ENCODE results near the gene RGS3.

RGS3 gene

DNA sequence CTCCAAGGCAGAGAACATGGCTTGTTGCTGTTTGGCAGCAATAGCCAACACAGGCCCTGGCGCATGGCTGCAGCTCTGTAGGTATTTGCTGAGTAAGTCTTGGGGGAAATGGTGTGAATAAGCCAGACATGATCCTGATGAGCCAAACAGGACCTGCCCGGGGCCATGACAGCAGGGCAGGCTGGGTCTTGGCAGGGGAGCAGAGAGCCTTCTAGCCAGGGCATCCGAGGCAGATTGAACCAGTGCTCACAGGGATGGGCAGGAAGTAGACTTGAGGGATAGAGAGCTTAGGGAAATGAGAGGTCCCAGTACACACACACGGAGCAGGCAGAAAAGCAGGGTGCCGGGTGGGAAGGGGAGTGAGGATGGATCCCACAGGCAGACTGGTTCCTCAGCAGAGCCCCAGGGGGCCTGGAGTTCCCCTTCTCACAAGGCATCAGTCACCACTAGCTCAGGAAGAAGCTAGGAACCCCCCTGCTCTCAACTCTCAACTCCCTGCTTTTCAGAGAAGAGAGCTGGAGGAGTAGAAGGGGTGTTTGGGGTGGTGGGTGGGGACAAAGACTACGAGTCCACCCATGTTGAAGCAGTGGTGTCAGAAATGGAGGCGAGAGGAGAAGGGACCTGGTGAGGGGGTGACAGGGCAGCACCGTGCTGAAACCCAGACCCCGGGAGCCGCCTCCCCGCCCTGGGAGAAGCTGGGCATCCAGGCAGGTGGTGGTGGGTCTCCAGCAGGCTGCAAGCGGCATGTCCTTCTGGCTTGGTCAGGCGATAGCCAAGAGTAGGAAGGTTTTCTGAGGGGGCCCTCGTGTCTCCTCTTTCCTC is 111.1 kb downstream of the RGS3 start:
- no peak for DNase-seq

DNA sequence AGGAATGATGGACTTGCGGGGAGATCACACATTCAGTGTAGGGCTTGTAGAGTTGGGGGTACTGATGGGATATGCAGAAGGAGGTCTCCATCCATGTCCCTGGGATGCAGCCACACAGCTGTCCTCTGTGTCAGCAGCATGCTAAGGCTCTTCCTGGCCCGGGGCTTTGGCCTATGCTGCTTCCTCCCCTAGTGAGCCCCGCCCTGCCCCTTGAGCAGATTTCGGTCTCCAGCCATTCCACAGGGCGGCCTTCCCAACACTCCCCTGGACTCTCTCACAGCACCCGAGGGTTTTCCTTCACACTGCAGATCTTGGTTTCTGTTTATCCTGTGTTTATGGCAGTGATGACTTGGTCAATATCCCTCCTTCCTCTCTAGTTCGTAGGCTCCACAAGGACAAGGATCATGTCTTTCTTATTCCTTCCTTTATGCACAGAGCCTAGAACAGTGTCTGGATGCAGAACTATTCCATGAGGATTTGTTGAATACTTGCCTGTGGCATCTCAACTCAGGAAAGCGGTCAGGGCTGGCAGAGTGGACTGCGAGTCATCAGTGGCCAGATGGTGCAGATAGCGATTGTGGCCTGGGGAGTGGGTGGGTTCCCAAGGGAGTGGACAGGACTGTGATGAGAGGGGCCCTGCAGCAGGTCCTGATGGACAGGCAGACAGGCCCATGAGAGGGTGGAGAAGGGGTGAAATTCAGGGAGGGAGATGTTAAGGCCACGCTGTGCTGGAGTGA is 114.2 kb downstream of the RGS3 start:
- no peak for DNase-seq

DNA sequence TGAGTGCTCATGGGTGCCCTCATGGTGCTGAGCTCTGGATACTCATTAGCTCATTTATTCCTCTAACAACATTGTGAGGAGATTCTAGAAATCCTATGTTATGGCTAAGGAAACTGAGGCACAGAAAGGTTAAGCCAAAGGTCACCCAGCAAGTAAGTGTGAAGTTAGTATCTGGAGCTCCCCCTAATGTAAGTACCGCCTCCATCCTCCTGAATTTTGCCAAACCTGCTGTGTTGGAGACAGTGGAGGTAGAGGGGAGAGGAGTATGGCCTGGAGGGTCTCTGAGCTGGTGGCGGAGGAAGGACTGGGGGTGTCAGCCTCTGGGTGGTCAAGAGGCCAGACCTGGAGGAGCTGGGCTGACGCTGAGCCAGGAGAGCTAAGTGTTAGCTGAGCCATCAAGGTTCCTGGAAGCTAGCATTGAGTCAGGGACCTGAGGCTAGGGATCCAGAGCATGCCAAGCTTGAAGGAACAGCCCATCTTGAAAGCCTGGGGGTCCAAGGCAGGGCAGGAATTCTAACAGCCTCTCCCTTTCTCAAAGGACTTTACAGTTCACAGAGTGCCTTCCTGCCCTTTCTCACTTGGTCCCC is 114.8 kb downstream of the RGS3 start:
- DNase-seq, result no peak

DNA sequence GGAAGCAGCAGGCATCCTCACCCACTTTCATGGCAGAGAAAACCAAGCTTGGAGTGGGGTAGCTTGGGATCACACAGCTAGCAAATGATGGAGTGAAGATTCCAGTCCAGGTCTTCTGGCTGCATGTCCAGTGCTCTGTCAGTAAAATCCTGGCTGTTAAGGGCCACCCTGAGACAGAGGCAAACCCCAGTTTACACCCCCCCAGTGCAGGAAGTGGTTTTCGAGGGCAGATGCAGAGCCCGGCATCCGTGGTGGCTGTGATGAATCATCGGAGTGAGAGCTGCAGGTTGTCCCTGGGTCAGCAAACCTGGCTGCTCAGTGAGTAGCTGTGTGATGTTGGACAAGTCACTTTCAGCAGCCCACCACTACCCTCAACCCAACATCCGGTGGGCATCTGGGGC is 115.4 kb downstream of the RGS3 start:
- DNase-seq, result no peak

DNA sequence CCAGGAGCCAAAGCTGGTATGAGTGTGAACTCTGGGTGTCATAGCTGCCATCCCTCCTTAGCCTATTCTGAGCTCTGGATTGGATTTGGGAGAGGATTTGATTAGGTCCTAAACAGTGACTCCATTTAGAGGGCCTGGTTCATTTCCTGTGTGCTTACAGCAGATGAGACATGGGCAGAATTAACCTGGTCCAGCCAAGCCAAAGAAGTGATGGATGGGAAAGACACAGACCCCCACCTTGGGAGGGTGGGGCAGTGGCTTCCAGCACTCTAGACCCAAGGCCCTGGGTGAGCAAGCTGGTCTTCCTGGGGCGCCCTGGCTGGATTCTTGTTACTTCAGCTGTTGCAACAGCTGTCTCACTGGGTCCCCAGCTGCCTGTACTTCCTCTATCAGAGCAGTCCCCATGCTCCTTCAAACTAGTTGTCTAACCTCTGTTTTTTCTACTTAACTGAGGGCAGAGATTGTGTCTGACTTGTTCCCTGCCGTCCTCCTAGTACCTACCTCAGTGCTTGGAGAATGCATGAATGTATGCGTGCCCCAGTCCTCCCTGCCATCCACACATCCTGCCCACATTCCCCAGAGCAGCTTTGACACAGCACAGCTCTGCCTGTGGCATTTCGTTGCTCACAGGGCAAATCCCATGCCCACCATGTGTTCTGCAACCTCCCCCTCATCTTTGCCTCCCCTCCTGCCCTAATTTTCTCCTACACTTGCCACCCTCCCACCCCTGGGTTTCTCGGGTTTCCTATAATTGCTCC is 115.9 kb downstream of the RGS3 start:
- peak; percentile 40 for DNase-seq

DNA sequence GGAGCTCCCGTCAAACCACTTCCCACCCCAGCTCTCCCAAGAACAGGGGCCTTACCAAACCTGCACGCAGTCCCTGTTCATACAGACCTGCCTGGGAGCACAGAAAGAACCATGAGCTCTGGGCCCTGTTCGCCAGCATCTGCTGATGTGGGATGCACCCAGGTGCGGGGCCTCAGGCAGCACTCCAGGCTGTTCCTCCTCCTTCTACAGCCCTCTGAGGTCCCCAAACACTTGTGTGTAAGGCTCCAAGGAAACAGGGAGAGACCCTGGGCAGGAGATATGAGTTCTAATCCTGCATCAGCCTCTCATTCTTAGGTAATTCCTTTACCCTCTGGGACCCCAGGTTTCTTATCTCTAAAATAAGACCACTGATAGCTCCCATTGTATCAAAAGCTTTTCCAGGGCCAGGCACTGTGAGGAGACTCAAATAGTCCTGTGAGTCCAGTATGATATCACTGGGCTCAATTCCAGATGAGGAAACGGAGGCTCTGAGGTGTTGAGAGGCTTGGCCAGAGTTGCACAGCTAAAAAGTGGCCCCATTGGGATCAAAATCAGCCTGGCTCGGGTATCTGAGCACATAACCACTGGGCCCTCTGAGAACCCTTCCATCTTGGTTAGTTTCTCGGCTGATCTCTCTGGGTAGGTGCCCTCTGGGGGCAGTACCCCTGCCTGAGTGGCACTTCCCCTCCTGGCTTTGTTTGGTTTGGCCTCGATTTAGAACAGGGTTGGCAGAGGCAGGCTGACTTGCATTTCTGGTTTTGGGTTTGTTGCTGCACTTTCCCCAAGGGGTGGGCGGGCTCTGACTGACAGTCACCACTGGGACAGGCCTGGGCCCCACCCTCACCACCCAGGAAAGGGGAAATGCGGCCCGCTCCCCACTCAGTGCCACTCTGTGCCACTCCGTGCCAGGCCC is 116.8 kb downstream of the RGS3 start:
- DNase-seq, result no peak

DNA sequence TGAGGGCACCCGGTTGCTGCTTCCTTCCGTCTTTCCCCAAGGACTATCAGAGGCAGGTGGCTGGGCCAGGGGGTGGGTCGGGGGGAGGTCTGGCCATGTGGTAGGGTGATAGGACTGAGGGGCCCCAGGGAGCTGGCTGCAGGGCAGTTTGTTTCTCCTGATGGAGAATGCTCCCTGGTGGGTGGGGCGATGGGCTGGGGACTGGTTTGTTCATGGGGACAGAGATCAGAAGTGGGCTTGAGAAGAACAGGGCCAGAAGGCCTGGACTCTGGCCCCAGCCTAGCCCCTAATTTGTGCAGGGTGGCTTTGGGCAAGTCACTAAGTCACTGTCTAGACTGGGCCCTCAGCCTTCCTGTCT is 117.4 kb downstream of the RGS3 start:
- no peak for DNase-seq

DNA sequence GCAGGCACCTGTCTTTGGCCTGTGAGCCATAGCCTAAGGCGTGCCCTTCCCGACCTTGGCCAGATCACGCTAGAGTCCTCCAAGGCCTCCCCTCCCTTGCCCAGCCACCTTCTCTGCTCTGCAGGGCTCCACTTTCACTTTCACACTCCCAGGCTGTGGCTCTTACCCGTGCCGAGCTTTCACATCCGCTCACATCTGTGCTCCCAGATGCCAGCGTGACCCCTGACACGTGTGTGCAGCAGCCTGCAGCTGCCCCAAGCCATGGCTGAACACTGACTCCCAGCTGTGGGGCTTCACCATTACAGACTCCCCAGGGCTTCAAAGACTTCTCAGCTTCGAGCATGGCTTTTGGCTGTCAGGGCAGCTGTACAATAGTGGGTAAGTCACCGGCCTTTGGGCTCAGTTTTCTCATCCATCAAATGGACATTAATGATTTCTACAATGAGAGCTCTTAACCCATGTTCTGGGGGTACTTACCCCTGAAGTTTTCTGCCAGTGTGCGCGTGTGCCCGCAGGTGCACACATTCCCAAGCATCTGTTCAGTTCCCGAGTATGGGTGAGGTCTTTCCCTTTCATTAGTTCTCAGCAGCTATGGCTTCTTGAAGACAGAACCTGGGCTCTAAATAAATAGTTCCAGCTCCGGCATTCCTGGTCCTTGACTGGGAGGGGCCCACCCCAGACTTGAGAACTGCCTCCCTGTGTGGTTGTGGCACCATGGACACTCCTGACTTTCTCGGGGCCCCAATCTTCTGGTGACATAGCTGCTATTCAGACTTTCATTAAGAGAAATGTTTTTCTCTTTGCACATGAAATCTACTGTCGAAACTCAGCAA is 118.6 kb downstream of the RGS3 start:
- no peak for DNase-seq

DNA sequence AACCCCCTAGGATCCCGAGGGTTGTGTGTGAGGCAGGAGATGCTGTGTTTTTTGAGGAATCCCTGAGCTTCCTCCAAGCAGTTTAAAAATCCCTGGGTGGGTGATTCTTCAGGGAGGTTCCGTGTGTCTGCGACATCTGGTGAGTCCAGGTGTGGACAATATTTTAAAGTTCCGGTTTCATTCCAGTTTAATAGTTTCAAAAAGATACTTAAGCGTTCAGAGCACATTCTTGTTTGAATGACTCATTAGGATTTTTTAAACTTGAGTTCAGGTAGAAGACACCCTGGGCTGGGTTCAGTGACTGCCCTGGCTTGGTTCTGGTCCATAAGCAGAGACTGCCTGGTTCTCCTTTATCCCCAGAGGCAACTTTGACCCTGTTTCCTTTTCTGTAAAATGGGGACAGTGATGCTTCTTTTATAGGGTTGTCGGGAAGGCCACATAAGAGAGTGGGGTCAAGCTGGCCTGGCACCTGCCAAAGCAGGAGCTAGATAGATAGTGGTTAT is 119.2 kb downstream of the RGS3 start:
- DNase-seq, result no peak

DNA sequence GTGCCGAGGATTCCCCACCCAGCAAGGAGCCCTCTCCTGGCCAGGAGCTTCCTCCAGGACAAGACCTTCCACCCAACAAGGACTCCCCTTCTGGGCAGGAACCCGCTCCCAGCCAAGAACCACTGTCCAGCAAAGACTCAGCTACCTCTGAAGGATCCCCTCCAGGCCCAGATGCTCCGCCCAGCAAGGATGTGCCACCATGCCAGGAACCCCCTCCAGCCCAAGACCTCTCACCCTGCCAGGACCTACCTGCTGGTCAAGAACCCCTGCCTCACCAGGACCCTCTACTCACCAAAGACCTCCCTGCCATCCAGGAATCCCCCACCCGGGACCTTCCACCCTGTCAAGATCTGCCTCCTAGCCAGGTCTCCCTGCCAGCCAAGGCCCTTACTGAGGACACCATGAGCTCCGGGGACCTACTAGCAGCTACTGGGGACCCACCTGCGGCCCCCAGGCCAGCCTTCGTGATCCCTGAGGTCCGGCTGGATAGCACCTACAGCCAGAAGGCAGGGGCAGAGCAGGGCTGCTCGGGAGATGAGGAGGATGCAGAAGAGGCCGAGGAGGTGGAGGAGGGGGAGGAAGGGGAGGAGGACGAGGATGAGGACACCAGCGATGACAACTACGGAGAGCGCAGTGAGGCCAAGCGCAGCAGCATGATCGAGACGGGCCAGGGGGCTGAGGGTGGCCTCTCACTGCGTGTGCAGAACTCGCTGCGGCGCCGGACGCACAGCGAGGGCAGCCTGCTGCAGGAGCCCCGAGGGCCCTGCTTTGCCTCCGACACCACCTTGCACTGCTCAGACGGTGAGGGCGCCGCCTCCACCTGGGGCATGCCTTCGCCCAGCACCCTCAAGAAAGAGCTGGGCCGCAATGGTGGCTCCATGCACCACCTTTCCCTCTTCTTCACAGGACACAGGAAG is 120.2 kb downstream of the RGS3 start:
- DNase-seq, result no peak

DNA sequence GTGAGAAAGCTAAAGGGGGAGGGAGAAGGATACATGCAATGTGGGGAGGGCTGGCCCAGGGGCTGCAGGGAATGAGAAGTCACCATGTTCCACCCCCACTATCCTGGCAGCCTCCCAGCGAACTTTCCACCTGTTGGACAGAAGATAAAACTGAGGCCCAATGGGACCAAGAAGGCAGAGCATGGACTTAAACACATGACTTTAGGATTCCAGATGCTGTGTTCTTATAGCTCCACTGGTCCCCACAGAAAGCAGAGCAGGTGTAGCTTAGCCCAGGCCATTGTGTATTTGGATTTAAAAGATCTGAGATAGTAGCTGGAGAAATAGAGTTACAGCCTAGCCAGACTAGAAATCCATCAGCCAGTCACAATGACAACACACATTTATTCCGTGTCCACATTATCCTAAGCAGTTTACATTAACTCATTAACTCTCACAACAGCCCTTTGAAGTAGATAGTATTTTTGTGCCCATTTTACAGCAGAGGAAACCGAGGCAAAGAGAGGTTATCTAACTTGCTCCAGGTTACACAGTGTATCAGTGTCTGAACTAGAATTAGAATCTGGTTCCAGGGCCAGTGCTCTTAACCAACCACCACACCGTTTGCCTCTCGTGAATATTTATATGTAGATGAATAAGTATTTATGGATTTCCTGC is 121.0 kb downstream of the RGS3 start:
- no peak for DNase-seq

DNA sequence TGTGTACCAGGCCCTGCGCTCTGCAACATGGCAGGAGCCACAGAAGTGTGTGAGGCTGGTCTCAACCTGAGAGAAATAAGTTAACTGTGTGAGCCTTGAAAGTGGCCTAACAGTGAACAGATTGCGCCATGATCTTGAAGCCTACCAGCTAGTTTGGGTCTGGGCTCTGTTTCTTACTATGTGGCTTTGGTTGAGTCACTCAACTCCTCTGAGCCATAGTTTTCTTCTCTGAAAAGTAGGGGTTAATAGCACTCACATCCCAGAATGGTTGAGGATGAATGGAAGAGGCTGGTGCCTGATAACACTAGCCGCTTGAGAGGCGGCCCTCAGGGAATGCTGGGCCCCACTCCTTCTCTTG is 121.5 kb downstream of the RGS3 start:
- DNase-seq, result no peak

DNA sequence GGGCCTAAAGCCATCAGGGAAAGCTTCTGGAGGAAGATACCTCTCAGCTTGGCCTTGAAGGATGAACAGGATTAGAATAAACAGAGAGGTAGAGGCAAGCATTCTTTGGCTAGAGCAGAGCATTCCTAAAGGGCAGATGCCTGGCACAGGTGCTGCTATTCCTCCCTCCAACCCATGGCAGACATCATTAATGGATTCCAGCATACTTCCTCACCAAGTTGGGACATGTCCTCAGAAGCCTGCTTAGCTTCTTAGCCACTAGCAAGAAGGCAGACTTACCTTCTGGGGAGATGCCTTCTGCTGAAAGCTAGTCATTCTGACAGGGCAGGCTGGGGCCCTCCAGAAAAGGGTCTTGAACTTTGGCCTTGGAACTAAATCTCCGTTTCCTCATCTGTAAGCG is 122.0 kb downstream of the RGS3 start:
- no peak for DNase-seq

DNA sequence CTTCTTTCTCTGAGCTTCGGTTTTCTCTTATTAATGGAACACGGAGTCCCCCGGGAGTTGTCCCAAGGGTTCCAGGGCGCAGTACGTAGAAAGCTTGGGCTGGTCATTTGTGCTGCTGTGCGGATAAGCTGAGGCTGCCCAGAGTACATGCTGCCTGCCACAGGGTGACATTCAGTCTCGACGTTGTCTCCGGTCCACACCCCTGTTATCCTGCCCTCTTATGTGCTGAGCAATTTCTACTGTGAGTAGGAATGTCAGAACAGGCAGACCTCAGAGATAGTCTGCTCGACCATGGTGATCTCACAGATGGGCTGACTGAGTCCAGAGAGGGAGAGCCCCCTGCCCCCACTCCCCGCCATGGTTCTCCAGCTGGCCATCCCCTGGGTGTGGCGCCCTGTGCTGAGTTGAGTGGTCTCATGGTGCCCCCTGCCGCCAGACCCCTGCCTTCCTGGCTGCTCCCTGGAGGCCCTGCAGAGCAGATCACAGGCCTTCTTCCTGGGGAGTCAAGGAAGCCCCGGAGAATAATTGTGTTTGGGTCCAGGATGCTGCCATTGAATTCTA is 124.0 kb downstream of the RGS3 start:
- DNase-seq, result no peak

DNA sequence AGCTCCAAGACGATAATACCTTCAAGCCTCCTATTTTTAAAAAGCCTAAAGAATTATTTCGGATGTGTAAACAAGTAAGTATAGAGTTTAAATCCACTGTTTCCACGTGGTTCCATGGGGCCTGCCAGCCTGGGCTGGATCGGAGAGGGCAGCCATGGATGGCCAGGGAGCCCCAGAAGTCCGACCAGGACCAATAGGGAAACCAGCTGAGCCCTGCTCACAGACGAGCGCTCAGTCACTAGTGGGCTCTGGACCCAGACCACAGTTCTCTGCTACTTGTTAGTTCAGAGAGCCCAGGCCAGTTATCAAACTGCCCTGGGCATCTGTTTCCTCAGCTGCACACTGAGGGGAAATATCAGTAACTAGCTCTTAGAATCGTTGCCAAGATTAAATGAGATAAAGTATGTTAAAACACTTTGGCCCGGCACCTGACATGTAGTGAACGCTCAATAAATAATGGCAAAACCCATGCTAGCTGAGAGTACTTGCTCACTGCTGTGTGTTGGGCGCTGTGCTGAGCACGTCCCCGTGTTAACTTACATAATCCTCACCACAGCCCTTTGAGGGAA is 124.8 kb downstream of the RGS3 start:
- no peak for DNase-seq

DNA sequence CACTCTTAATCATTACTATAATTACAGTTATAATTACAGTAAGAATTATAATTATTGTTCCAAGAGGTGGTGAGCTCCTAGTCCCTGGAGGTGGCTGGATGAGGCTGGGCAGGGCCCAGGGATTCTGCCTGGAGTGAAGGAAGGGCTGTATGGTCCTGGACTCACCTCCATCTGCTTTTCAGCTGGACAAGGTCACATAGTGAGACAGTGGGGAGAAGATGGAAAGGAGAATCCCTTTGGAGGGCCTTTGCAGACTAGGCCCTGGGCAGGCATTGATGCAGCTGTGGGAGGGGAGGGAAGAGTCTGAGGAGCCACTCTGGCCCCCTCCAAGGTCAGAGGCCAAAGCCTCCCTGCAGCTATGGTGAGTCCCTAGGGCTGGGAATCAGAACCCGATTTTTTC is 125.4 kb downstream of the RGS3 start:
- no peak for DNase-seq

DNA sequence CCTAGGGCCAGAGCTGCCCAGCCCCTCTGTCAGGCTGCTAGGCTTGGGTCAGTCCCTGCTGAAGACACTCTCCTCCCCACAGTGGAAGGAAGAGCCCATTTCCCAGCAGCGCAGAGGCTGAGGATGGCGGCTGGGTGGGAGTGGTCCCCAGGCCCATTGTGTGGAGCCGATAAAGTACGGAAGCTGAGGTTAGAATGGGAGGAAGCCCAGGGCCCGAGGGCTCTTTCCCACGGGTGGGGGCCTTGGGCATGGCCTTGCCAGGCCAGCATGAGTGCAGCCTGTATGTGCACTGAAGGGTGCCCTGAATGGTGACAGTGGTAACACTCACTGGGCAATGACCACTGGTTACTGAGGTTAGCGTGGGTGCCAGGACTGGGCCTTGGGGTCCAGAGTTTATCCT is 125.9 kb downstream of the RGS3 start:
- no peak for DNase-seq

DNA sequence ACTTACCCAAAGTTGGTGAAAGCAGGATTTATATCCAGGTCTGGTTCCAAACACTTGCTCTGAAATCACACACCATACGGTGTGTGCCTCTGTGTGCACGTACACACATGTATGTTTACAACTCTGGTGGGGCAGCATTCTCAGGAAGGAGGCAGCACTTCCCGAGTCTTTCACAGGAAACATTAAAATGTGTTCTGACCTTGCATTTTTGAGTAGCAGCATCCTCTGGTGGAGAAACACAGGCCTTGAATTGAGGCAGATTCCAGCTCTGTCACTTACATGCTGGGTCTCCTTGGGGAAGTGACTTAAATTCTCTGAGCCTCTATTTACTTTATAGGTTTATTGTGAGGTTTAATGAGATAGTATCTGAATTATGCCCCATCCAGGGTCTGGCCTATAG is 126.4 kb downstream of the RGS3 start:
- no peak for DNase-seq

DNA sequence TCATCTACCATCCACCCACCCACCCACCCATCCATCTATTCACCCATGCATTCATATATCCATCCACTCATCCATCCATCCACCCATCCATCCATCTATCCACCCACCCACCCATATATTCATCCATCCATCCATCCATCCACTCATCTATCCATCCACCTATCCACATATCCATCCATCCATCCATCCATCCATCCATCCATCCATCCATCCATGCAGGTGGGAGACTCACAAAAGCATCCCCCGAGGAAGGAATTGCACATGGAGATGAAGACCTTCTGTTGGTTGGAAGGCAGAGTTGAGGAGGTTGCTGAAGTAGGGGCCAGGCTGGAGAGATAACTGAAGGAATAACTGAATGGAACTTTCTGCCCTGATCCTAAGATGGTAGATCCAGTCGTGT is 126.9 kb downstream of the RGS3 start:
- no peak for DNase-seq

Measured in DMS 273 treated with DMSO at 0.1 percent for 48 hours (cell line).